Body of pancreas (tissue), 4 donors: ENCODE results near the gene ZNF516.

Experiments used
- POLR2A ChIP-seq, 3 donors: fragments of 450-650 bp; IDR thresholded peaks; one replicate each; pipeline ENCODE4 v1.6.1; 2016; ENCODE audit warnings: antibody characterized with exemption in 3 of 3, mild to moderate bottlenecking in 2 of 3
- TF ChIP-seq, protein P1 (sequence below), 7 experiments: fragments of 450-650 bp in 4 of 7; fragments of 200-600 bp in 3 of 7; sonication (generic) in 3 of 7; IDR thresholded peaks; one replicate each; pipeline ENCODE4 v1.5.1; 2016 to 2019; ENCODE audit warnings: antibody characterized with exemption in 7 of 7

DNA sequence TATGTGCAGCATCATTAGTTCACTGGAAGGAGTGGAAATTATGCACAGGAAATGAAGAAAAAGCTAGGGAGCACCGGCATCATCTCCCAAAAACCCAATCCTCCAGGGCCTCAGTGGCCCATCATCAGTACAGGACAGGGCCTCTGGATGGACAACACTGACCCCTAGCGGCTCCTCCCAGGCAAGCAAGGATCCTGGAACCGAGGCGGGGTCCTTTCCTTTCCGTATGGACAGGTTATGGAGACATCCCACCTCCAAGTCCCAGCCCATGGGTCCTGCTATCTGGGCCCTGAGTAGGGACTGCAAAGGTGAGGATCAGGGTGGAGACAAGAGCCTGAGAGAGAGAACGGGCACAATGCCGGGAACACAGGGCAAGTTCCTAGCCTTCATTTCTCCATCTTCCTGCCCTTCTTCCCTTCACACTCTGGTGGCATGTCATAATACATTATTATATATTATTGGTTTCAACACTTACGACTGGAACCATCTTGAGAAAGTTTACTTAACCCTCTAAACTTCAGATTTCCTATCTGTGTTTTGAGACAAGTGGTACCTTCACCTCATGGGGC is 68.2 kb downstream of the ZNF516 start:
- TF ChIP-seq POLR2A (IDR thresholded peaks at IDR 0.05) = no peak
- TF ChIP-seq, protein P1, sequence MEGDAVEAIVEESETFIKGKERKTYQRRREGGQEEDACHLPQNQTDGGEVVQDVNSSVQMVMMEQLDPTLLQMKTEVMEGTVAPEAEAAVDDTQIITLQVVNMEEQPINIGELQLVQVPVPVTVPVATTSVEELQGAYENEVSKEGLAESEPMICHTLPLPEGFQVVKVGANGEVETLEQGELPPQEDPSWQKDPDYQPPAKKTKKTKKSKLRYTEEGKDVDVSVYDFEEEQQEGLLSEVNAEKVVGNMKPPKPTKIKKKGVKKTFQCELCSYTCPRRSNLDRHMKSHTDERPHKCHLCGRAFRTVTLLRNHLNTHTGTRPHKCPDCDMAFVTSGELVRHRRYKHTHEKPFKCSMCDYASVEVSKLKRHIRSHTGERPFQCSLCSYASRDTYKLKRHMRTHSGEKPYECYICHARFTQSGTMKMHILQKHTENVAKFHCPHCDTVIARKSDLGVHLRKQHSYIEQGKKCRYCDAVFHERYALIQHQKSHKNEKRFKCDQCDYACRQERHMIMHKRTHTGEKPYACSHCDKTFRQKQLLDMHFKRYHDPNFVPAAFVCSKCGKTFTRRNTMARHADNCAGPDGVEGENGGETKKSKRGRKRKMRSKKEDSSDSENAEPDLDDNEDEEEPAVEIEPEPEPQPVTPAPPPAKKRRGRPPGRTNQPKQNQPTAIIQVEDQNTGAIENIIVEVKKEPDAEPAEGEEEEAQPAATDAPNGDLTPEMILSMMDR (IDR thresholded peaks at IDR 0.05) = peak in 5 of 7 experiments; percentile 10 to 31 (median 27)
